PC-9 (cell line): ENCODE data around the gene IL1A.

Source experiments
- CTCF ChIP-seq: fragments of 200-600 bp; sonication (generic); conservative IDR thresholded peaks from 2 replicates; pipeline ENCODE4 v1.6.1; 2017; ENCODE audit warnings: mixed run types, antibody characterized with exemption, mild to moderate bottlenecking, moderate library complexity
- EZH2 ChIP-seq: fragments of 200-600 bp; sonication (generic); IDR thresholded peaks from 2 replicates; pipeline ENCODE4 v1.8.0; 2017; ENCODE audit warnings: antibody characterized with exemption, low read depth

- no peak for TF ChIP-seq CTCF
- no peak for TF ChIP-seq EZH2
These were observed 6.0 kb upstream of the IL1A start for GRCh38 chr2:112790305-112790704.
